ENCODE results near the gene CNN2.
A peak's percentile ranks its signal among the peaks of the same experiment; 100 is the strongest.

Gene CNN2

GRCh38 chr19:1070931-1071791 lies 44.8 kb downstream of the CNN2 start:
- Mint-ChIP-seq H3K4me3 (peak overlapping the region; percentile 82), H3K36me3 (ENCODE audit: low read depth) (peaks cover 6% of the 10 kb centered on the region)

DNA sequence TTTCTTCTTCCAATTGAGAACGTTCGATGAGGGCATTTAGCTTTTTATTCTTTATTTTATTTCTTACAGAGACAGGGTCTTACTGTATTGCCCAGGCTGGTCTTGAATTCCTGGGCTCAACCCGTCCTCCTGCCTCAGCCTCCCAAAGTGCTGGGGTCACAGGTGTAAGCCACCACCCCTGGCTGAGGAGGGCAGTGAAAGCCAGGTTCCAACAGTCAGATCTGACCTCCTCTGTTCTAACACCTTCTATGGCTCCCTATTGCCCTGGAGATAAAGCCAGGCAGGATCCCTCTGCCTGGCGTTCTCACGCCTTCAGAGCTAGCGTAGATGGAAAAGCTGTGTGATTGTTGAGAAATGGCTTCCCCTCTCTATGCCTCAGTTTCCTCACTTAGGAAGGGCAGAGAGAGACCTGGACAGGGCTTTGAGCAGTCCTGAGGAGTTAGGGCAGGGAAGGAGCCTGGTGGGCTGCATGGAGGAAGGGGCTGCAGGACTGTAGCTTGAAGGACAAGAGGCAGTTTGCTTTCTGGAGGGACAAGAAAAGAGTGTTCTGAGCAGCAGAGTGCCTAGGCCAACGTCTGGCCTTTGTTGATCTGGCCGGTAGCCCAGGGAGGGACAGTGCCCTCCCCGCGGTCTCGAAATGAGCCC lies 46.1 kb downstream of the CNN2 start:
- Mint-ChIP-seq H3K36me3 (ENCODE audit: low read depth) (peaks cover 6% of the 10 kb centered on the region), H3K9me3 (no peaks in the 10 kb centered on the region), H3K27me3 (ENCODE audit: low read depth, poor library complexity) (peaks cover 50% of the 10 kb centered on the region), H3K4me1 (peaks cover 18% of the 10 kb centered on the region), H3K27ac (no peak overlapping the region), H3K4me3 (peak overlapping the region; percentile 82)
- TF ChIP-seq, protein P1, sequence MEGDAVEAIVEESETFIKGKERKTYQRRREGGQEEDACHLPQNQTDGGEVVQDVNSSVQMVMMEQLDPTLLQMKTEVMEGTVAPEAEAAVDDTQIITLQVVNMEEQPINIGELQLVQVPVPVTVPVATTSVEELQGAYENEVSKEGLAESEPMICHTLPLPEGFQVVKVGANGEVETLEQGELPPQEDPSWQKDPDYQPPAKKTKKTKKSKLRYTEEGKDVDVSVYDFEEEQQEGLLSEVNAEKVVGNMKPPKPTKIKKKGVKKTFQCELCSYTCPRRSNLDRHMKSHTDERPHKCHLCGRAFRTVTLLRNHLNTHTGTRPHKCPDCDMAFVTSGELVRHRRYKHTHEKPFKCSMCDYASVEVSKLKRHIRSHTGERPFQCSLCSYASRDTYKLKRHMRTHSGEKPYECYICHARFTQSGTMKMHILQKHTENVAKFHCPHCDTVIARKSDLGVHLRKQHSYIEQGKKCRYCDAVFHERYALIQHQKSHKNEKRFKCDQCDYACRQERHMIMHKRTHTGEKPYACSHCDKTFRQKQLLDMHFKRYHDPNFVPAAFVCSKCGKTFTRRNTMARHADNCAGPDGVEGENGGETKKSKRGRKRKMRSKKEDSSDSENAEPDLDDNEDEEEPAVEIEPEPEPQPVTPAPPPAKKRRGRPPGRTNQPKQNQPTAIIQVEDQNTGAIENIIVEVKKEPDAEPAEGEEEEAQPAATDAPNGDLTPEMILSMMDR (IDR thresholded peaks at IDR 0.05) = no peak
- no peak for DNase-seq

More at GRCh38 chr19:1070931-1071791, 44.8 kb downstream of the CNN2 start:
- TF ChIP-seq, protein P1 (IDR thresholded peaks at IDR 0.05) = no peak
- H3K4me1 Mint-ChIP-seq = peaks cover 20% of the 10 kb centered on the region
- no peaks in the 10 kb centered on the region for H3K9me3 Mint-ChIP-seq
- DNase-seq = peak; percentile 73
- H3K27me3 Mint-ChIP-seq (ENCODE audit: low read depth, poor library complexity) = peaks cover 61% of the 10 kb centered on the region
- no peak overlapping the region for H3K27ac Mint-ChIP-seq

DNA sequence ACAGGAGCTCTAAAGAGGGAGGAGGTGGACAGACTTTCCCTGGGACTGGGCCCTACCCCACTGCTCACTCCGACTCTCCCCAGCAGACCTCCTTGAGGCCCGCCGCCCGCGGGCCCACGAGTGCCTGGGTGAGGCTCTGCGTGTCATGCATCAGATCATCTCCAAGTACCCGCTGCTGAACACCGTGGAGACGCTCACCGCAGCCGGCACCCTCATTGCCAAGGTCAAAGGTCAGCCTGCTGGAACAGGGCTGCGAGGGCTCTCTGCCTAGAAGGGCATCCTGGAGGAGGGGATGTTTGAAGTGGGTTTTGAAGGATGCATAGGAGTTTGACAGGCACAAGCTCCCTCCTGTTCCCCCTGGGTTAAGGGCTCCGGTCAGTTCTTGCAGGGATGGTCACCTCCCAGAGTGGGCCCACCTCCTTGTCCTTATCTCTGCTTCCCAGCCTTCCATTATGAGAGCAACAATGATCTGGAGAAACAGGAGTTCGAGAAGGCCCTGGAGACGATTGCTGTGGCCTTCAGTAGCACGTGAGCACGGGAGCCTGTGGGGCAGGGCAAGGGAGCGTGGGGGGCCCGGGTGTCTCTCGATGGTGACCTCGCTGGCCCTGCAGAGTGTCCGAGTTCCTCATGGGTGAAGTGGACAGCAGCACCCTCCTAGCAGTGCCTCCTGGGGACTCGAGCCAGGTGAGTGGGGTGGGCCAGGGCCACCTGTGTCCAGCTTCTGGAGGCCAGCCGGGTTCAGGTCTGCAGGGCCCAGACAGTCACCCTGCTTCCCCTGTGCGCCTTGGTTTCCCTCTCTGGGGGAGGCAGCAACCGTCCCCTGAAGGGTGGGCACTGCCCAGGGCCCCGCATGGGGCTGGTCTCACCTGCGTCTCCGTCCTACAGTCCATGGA lies 46.9 kb downstream of the CNN2 start:
- Mint-ChIP-seq H3K27me3 (ENCODE audit: low read depth, poor library complexity) (peaks cover 42% of the 10 kb centered on the region), H3K27ac (no peak overlapping the region), H3K36me3 (ENCODE audit: low read depth) (peaks cover 6% of the 10 kb centered on the region), H3K4me3 (no peak overlapping the region), H3K4me1 (peaks cover 18% of the 10 kb centered on the region), H3K9me3 (no peaks in the 10 kb centered on the region)
- TF ChIP-seq, protein P1 (IDR thresholded peaks at IDR 0.05) = no peak
- no peak for DNase-seq

GRCh38 chr19:1073956-1074517 lies 47.6 kb downstream of the CNN2 start:
- peaks cover 35% of the 10 kb centered on the region for H3K27me3 Mint-ChIP-seq (ENCODE audit: low read depth, poor library complexity)
- peaks cover 13% of the 10 kb centered on the region for H3K4me1 Mint-ChIP-seq
- no peak overlapping the region for H3K27ac Mint-ChIP-seq

More at GRCh38 chr19:1073956-1074517, 47.6 kb downstream of the CNN2 start:
- TF ChIP-seq, protein P1 (IDR thresholded peaks at IDR 0.05) = no peak
- Mint-ChIP-seq H3K4me3 (no peak overlapping the region), H3K36me3 (ENCODE audit: low read depth) (peaks cover 6% of the 10 kb centered on the region), H3K9me3 (no peaks in the 10 kb centered on the region)
- no peak for DNase-seq
